A172 (cell line): ENCODE measurements around the gene AK5. TPM values are rescaled to one million over a fixed set of nuclear protein-coding genes. Genes with fewer than 3 reads are reported as not detected.
"Not testable (repeated sequence)": the region's sequence is repeated elsewhere in the genome, so short reads cannot be mapped to it uniquely, and the experiment has no call there.

Experiments
- DNase-seq: peaks from one replicate; pipeline ENCODE4 v3.0.0-alpha.2; 2015; ENCODE audit warnings: low spot score
- total RNA-seq: library from RNA; depleted of rRNA; stranded (reverse); fragments of >200 nt; shearing (Covaris generic); gene quantifications from 2 replicates; pipeline ENCODE4 v1.2.3, GENCODE V29; 2014

The AK5 gene
- total RNA-seq, 1 experiment from 2014 or later: 2.0 TPM

DNA sequence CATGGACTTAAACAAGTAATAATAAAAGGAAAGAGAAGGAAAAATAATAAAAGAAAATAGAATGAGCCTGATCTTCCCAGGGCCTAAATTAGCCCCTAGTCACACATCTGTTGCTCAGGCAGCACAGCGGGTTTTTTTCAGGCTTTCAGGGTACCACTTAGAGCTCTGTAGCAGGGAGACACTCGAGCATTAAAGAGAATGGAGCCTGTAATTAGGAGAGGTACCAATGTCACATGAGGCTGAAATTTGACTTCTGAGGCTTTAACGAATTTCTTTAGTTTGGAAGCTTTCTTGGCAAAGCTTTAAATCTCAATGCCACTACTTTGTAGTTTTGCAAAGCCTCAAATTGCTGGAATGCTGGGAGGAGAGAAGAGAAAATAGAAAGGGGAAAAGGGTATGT, 116.3 kb downstream of the AK5 start:
- no peak for DNase-seq

DNA sequence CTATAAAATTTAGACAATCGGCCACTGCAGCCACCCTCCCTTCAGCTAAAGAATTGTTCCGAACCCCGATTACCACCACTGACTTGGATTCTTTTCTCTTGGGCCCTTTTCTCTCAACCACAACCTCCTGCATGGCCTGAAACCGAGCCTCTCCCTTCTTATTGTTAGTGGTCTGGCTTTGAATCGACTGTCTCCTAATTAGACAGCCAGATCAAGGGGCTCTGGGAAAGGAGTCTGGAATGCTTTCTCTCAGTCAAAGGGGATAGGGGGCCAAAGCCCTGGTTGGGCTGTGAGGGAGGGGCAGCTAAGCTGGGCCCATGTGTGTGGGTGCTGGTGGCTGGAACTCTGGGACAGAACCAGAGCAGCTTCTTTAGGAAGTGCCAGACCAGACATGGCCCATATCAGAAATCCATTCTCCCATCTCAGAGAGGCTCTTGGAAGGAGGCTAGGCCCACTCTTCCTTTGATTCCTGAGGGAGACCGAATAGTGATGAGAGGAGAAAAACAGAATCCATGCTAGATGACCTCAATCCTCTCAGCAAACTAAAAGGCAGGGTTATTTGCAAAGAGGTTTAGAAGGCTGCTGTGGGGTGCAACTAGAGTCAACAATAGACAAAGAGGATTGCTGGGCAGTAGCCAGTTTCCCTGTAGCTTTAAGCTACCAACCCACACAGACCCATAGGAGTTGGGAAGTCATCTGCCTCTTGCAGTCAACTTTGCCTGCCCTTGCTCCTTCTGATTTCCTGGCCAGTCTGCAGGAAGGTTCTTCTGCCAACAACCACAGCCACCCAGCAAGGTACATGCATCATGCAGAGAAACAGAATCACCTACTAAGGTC, 117.6 kb downstream of the AK5 start:
- DNase-seq: no peak

DNA sequence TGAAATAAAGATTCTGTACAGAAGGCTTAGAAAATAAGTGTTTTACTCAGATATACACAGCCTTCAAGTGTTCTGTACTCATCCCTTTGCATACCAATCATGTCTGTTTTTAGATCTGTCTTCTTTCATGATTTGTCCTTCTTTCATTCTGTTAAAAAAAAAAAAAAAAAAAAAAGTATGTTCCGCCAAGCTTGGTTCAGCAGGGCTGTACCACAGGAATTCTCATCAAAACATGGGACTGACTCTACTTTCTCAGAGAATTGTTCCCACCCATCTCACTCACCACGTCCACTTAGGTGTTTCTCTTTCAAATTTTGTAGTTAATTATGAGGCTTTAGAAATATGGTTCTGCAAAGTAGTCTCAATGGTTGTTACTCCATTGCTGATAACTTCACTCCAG, 119.0 kb downstream of the AK5 start:
- DNase-seq: no peak

DNA sequence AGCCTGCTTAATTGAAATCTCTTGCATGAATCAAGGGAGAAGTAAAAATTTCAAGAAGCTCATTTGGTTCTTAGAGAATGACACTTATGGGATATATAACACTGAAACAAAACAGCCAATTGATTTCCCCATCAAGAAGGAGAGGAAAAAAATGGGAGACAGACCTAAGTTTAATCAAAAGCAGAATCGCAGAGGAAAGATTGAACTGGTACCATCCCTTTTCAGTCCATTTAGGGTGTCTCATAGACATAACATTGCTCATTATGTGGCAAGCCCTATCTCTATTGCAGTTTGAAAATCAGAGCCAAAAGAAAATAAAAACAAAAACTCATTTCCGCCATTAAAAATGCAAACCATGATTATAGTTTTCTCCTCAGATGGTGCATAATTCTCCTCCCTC, 119.6 kb downstream of the AK5 start:
- no peak for DNase-seq

DNA sequence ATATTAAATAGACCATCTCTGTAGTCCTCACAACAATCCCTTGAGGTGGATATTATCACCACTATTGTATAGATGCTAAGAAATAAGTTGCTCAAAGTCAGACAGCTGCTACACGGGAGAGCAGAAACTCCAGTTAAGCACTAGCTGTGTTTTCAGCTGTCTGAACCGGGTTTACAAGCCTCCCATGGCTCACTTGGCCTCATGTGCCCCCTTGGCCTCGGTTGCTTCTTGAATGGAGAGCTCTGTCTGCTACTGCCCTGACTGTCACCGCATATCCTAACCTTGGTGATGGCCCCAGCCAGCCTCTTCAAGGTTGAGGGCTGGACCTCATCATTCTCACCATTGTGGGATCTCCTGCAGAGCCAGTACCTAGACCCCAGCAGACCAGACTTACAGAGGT, 123.4 kb downstream of the AK5 start:
- DNase-seq: no peak

DNA sequence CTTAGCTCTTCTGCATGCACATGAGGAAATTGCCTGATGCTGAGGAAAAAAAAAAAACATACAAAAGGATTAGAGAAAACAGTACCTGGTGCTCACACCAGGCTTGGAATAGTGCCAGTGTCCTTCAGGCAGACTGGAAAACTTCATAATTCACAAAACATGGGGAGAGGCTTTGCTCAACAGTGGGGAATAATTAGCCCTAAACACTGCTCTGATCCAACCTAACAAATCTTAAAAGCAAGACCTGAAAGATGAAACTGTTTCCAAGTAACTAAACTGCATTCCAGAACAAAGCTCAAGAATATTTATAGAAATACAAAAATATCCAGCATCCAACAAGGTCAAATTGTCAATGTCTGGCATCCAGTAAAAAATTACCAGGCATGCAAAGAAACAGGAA, 124.8 kb downstream of the AK5 start:
- no peak for DNase-seq

DNA sequence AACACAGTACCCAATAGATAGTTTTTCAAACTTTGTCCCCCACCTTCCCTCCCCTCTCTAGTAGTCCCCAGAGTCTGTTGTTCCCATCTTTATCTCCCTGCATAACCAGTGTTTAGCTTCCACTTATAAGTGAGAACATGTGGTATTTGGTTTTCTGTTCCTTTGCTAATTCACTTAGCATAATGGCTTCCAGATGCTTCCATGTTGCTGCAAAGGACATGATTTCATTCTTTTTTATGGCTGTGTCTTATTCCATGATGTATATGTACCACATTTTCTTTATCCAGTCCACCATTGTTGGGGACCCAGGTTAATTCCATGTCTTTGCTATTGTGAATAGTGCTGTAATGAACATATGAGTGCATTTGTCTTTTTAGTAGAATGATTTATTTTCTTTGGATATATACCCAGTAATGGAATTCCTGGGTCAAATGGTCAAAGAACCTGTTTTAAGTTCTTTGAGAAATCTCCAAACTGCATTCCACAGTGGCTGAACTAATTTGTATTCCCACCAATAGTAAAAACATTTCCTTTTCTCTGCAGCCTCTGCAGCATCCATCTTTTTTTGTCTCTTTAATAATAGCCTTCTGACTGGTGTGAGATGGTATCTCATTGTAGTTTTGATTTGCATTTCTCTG, 126.0 kb downstream of the AK5 start:
- DNase-seq: peak; percentile 19

DNA sequence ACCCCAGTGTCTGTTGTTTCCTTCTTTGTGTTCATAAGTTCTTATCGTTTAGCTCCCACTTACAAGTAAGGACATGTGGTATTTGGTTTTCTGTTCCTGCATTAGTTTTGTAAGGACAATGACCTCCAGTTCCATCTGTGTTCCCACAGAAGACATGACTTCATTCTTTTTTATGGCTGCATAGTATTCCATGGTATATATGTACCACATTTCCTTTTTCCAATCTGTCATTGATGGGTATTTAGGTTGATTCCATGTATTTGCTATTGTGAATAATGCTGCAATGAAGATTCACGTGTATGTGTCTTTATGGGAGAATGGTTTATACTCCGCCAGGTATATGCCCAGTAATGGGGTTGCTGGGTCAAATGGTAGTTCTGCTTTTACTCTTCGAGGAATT, 127.1 kb downstream of the AK5 start:
- not testable (repeated sequence) for DNase-seq

DNA sequence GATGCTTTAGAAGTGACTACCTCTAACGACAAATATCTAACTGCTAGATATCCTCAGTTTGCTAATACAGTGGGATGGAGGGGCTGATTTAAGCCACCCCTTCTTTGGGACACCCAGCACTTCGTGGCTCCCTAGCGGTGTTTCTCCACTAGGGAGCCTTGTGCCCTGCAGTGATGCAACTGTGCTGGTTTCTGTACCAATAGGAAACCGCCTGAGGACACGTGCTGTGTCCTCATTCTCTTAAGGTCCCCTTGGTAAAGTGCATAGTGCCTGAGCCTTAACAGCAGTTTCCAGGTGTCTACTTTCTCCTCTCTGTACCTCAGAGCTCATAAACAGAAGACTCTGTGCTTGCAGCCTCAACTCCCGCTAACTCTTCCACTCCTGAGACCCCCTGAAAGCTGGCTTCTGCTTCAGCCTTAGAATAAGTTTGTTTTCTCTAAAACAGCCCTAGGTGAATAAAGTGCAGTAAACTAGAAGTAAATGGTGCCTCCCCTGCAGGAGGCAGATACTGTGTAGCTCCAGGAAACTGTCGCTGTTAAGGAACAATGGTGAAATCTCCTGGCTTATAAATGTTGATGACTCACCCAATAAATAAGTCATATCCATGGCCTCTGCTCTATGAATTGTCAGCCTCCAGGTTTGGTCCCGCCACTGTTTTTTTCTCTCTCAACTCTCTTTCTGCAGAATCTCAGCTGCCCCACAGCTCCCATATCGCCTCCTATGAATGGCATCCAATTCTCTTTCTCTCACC, 130.4 kb downstream of the AK5 start:
- peak; percentile 52 for DNase-seq

DNA sequence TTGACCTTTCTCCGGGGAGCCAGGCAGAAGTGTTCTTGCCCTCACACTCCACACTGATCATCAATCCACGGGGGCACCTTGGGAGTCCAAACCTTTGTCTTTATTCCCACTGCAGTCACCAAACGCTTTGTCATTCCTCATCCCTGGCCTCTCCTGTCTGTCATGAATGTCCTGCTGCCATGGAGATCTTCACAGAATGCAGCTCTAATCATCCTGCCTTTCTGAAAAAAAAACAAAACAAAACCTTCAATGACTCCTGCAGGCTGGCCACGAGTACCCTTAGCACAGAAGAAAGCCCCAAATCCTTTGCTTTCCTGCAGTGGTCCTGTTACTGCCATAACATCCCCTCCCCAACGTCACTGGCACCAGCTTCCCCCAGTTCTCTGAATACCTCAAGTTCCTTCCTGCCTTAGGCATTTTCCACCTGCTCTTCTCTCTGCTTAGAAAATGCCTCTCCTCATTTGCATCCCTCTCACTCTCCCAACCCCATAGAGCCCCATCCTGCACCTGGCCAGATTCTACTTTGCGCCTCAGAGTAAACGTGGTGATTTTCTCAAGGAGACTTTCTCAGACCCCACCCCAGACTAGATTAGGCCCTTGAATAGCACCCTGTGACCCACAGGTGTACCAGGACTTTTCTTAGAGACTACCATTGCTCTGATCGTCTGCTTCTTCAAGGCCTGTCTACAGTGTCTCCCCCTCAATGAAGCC, 131.2 kb downstream of the AK5 start:
- DNase-seq: no peak

DNA sequence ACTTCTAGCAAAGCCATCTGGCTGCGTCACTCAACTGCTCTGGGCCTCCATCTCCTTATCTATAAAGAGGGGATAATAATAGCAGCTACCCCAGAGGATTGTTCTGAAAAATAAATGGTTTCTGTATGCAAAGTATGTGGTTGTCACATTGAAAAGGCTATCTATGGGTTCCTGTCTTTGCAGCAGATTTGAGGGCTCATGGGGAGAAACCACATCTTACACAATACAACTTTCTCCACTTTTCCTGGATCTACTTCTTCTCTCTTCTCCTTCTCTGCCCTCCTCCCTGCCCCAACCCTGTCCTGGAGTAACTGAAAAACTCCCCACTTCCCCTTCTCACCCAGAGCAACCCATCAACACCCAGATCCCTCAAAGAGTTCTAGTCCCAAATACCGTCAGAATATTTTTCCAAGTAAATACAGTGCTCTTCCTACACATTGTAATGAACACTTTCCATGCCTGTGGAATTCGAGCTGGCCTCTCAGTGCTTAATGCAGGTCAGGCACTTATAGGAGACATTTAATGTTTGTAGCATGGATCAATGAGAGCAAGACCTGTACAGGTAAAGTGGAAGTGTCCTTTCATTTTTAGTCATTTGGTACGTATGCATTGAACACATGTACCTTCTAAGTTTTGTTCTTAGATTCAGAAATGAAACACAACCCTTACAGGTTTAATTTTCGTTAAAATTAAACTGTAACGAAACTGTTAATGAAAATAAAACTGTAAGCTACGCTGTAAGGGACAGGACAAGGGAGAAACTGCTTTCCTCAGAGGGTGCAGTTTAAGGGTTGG, 131.9 kb downstream of the AK5 start:
- DNase-seq: no peak

DNA sequence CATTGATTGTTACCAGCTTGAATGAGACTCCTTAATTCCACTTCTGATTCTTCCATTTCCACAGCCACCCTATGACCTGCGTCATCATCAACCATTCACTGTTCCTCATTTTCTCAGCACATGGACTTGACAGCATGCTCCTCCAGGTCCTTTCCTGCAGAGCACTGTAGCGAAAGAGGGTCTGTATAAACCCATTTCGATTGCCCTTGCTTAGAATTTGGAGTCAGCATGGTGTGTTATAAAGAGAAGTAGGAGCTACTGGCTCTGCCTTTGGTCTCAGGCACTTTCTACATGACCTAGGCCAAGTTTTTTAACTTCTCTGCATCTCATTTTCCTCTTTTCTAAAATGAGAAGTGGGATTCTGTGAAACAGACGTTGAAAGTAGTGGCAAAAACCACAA, 133.8 kb downstream of the AK5 start:
- DNase-seq: no peak

DNA sequence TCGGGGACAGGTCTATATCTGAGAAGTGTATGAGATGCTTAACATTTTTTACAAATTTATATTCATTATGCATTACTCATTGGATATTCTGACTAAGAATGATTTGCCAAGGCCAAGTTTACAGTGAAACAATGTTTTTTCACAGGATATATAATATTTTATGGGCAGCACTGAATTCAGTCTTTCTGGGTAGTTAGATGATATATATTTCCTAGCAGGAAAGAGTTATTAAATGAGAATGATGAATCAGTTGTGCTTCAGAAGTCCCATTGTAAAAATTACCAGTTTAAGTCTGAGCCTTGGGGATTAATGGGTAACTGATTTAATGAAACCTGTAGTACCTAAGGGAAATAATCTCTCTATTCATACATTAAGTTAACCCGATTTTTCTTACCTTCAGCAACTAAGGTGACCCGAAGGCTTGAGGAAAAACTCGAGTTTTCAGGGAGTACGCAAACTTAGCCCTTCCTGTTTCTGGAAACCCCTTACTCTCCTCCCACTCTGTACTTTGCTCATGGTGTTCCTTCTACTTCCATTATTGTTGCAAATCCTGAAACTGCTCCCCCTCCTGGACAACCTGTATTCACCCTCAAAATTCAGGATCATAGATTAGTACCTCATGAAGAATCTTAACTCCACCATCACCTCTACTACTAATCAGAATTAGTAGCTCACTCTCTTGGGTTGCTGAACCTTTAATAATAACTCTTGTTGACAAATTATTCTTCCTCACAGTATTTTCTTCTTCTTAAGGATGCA, 135.1 kb downstream of the AK5 start:
- no peak for DNase-seq

DNA sequence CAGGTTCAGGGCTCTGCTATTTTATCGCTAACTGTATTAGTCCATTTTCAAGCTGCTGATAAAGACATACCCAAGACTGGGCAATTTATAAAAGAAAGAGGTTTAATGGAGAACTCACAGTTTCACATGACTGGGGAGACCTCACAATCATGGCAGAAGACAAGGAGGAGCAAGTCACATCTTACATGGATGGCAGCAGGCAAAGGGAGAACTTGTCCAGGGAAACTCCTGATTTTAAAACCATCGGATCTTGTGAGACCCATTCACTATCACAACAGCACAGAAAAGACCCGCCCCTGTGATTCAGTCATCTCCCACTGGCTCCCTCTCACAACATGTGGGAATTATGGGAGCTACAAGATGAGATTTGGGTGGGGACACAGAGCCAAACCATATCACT, 136.2 kb downstream of the AK5 start:
- DNase-seq: not testable (repeated sequence)

DNA sequence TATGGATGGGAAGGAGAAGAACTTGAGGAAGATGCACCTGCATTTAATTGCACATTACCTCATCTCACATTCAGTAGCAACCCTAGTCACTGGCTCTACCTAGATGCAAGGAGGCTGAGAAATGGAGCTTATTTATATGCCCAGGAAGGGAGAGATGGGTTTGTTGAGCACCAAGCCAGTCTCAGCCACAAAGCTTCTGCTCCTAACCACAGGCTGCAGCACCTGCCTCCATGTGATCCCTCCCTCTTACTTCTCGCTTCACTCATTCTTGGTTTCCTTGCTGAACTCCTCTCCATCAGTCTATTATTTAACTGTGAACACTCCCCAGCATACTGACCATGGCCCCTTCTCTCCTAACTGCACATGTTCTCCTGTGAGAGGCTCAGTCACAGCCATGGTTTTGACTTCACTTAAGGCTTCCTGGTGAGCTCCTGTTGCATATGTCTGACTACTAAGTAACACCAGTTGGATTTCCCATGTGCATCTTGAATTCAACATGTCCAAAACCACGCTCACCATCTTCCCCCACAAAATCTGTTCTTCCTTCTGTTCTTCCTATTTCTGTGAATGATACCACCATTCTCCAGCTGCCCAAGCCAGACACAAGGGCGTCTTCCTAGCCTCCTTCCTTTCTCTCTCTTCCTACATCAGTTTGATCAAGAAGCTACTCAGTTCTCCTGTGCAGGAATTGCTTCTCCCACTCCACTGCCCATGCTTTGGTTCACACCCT, 139.8 kb downstream of the AK5 start:
- no peak for DNase-seq

DNA sequence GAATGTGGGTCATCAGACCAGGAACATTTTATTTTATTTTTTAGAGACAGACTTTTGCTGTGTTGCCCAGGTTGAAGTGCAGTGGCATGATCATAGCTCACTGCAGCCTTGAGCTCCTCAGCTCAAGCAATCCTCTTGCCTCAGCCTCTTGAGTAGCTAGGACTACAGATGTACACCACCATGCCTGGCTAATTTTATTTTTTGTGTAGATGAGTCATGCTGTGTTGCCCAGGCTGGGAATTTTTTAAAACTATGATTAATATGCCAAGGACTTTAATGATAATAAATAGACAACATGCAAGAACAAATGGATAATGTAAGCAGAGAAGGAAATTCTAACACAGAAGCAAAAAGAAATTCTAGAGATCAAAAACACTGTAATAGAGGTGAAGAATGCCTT, 142.4 kb downstream of the AK5 start:
- no peak for DNase-seq

DNA sequence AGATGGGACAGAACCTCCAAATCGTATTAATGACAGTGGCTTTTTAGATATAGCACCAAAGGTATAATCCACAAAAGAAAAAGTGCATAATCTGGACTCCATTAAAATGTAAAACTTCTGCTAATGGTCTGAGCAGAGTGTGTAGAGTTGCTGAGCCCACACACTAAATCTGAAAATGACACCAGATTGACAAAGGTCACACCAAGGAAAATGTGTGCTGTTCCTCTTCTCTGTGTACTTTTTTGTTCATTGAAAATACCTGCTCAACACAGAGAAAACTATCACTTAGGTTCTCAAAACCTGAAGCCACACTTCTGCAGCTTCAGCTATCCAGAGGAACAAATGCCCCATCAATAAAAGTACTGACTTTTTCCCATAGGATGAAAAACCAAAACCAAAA, 146.2 kb downstream of the AK5 start:
- DNase-seq: no peak

DNA sequence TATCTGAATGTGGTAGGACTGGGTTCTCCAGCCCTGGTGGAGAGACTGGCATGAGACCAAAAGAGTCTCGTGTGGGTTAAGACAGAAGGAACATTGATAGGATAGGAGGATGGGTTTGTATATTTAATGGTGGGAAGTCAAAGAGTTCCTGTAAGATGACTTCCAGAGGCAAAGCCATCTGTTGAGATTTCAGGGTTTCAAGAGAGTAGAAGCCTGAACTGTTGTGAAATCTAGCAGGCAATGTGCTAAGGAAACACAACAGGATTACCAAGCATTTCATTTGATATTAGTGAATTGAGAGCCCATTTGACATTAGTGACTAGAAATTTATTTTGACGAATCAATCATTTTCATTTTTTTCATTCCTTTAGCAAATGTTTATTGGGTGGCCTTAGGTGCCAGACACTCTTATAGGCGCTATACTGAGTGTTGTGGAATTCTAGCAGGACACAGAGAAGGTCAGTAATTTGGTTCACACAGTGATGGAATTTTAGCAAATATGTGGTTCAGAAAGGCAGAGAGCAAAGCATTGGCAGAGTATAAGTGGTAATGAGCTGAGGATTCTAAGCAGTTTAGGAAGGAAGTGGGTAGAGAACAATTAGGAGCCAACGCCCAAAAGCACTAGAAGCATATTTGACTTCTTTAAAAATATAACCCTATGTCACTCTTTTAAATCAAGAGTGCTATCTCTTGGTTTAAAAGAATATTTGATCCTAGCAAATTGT, 149.3 kb downstream of the AK5 start:
- peak; percentile 14 for DNase-seq

DNA sequence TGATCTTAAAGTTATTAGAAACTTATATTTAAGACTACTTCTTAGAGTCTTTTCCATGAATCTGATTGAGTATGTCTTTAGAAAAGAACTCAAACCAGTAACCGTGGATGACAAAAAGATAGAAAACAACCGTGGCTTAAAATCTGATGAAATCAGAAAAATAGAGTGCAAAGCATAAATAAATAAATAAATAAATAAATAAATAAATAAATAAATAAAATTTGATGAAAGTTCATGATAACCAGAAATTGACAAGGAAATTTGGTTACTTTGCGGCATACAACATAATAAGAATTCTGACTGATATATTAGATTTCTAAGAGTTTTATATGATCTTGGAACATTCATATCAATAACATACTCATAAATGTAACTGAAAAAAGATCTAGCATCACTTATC, 152.1 kb downstream of the AK5 start:
- DNase-seq: no peak
